Measurements from ENCODE around the gene ARL15. TPM values are rescaled to one million over a fixed set of nuclear protein-coding genes. Genes with fewer than 3 reads are reported as not detected.

The ARL15 gene
- total and polyA plus RNA-seq, 9 of the 15 experiments (the other 6 are each of a cell fraction or from before 2014, with no cell fraction given): 18.5 to 80.4 (median 57.0) TPM

GRCh38 chr5:53874409-53874808 lies 436.0 kb downstream of the ARL15 start:
- TF ChIP-seq KLF10 (CRISPR knock-in tag; IDR thresholded peaks at IDR 0.05) (no peak), POLR2A (conservative IDR thresholded peaks at IDR 0.05) (peak; percentile 35; the same call in 1 of the 2 replicates), CTCF (IDR thresholded peaks at IDR 0.05 in 2 of 3, conservative IDR thresholded peaks at IDR 0.05 in 1 of 3; ENCODE audit: insufficient read depth in 2 of 3, low read depth in 1 of 3, low read length in 3 of 3) (peak in 2 of 3 experiments; percentile 9 to 14; a peak in 2 of 6 replicates), RAD21 (CRISPR knock-in tag; conservative IDR thresholded peaks at IDR 0.05 in 1 of 2, IDR thresholded peaks at IDR 0.05 in 1 of 2) (peak in 1 of 2 experiments; percentile 40; a peak in 2 of 4 replicates), POLR2AphosphoS5 (IDR thresholded peaks at IDR 0.05; ENCODE audit: control insufficient read depth, insufficient read depth, low read depth, low read length) (no peak)
- peak in 2 of 4 experiments; percentile 20 to 22 for DNase-seq (ENCODE audit: extremely low read depth in 1 of 4, low spot score in 3 of 4)
- H3K9me1 ChIP-seq (ENCODE audit: control insufficient read depth, insufficient read depth, low read length): no peaks in the 10 kb centered on the region
- no peak overlapping the region for H3K9ac ChIP-seq (ENCODE audit: insufficient read depth in 1 of 2, low read depth in 2 of 2, low read length in 2 of 2)
- FAIRE-seq: no peak
- no peaks in the 10 kb centered on the region for H3K27me3 ChIP-seq (ENCODE audit: control insufficient read depth in 2 of 2, insufficient read depth in 2 of 2, low read length in 2 of 2)
- in situ Hi-C loops (cut with MboI) (no loop called here), intact Hi-C loops (cut with micrococcal nuclease) (loop anchor here (10.0 kb wide), 1 partner anchor 340 kb away; no protein-coding TSS in a partner anchor)
- POLR2A ChIA-PET: interaction anchor here (1.1 kb wide), 1 partner anchor 18 kb away, joined by 3 read pairs; no protein-coding TSS in a partner anchor
- BruUV-seq (replicated peaks): TSS peak; percentile 34
- H3K27ac ChIP-seq (ENCODE audit: extremely low read depth, low read depth, low read length): no peak overlapping the region
- H3K4me2 ChIP-seq (ENCODE audit: insufficient read depth, low read length): no peak overlapping the region
- H3K4me1 ChIP-seq (replicated peaks in 1 of 2; ENCODE audit: control insufficient read depth in 2 of 2, insufficient read depth in 2 of 2, low read length in 2 of 2): no peaks in the 10 kb centered on the region
- no peaks in the 10 kb centered on the region for H3K79me2 ChIP-seq (ENCODE audit: control insufficient read depth, insufficient read depth, low read length)
- peak; percentile 82 for ATAC-seq
- no peaks in the 10 kb centered on the region for H4K20me1 ChIP-seq (replicated peaks; ENCODE audit: control insufficient read depth, insufficient read depth, low read length)
- WGBS (ENCODE audit: insufficient coverage, low coverage, missing lambda C conversion rate): 10% methylated on average over 1 of the region's 1 CpG
- H3K36me3 ChIP-seq (ENCODE audit: control insufficient read depth, insufficient read depth, low read length): no peaks in the 10 kb centered on the region
- no peaks in the 10 kb centered on the region for H3K9me3 ChIP-seq (replicated peaks; ENCODE audit: control insufficient read depth, insufficient read depth, low read depth, low read length)
- no peak overlapping the region for H2AFZ ChIP-seq (ENCODE audit: low read depth, low read length)
- no peak overlapping the region for H3K4me3 ChIP-seq
- CTCF ChIA-PET (ENCODE audit: low intra/inter-chr PET ratio): no interaction called here

All from K562 (cell line).